ENCODE measurements around the gene KCNIP1. TPM values are rescaled to one million over a fixed set of nuclear protein-coding genes. Genes with fewer than 3 reads are reported as not detected.

Gene KCNIP1
- total and polyA plus RNA-seq, 10 of the 15 experiments (the other 5 are each of a cell fraction or from before 2014, with no cell fraction given) = not detected

DNA sequence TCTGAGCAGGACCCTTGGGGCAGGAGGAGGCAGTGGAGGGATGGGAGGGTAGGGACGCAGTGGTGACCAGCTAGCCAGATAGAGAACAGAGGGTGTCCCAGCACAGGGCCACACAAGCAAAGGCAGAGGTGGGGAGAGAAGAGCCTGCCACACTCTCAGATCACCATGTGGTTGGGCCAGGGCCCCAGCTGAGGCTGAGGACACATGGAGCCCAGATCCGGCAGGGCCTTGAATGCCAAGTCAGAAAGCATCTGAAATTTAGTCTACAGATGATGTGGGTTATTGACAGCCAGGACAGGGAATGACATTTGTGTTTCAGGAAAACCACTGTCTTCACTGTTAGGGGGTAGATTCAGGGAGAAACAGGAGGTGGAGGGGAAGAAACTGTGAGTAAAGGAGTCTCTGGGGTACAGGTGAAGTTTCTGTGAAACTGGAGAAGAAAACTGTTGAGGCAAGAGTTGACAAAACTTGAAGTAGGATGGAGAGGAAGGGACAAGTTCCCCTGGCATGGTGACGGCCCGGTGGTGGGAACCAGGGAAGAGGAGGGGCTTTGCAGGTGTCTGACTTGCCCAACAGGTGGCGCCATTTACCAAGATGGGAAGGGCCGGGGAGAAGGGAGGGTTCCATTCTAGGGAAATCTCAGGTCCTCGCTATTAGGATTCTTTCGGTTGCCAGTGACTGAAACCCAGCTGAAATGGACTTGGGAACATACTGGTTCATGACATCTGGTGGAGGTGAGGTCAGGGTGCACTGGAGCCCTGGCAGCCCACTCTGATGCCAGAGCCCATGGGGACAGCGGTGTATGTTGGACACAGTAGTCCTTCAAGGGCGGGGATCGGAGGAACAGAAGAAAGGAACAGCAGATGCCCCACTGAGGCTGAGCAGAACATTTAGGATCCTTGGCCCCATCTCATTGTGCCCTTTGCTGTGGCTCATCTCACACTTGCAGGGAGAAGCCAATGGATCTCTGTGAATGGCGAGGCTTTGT, 100.1 kb downstream of the KCNIP1 start:
- Histone ChIP-seq H3K9ac (ENCODE audit: control insufficient read depth, insufficient read depth, low read length) (no peak overlapping the region), H3K4me1 (ENCODE audit: control insufficient read depth, insufficient read depth, low read length) (no peaks in the 10 kb centered on the region), H3K4me2 (ENCODE audit: control insufficient read depth, insufficient read depth) (no peak overlapping the region), H3K4me3 (no peak overlapping the region), H3K27me3 (replicated peaks in 1 of 2; ENCODE audit: control insufficient read depth in 2 of 2, insufficient read depth in 2 of 2, low read length in 1 of 2) (peaks cover 0 to 4% of the 10 kb centered on the region in 2 experiments; a peak in 2 of 4 replicates), H2AFZ (ENCODE audit: control insufficient read depth, low read depth, low read length) (no peak overlapping the region), H3K27ac (ENCODE audit: control insufficient read depth, insufficient read depth) (no peak overlapping the region), H3K9me3 (replicated peaks; ENCODE audit: control insufficient read depth, insufficient read depth, low read length) (no peaks in the 10 kb centered on the region), H3K36me3 (ENCODE audit: control insufficient read depth in 2 of 2, insufficient read depth in 2 of 2, low read length in 1 of 2) (no peaks in the 10 kb centered on the region), H3K79me2 (ENCODE audit: control insufficient read depth, insufficient read depth, low read length) (no peaks in the 10 kb centered on the region), H4K20me1 (ENCODE audit: control insufficient read depth, insufficient read depth) (no peaks in the 10 kb centered on the region)
- in situ Hi-C loops (cut with MboI) (no loop called here), intact Hi-C loops (cut with micrococcal nuclease; ENCODE audit: unreplicated experiment) (loop anchor here (1.0 kb wide), 1 partner anchor 29 kb away; no protein-coding TSS in a partner anchor)
- CTCF ChIA-PET = interaction anchor here (1.0 to 1.3 kb wide), 3 partner anchors 27 to 169 kb away, joined by 3 to 4 read pairs (median 3); no protein-coding TSS in a partner anchor
- ATAC-seq (peak; percentile 87), FAIRE-seq (peak; percentile 71), DNase-seq (ENCODE audit: low read depth, low spot score) (no peak)
- SMC1A ChIA-PET (ENCODE audit: uncharacterized antibody, unreplicated experiment) = no interaction called here
- POLR2A ChIA-PET = interaction anchor here (0.8 kb wide), 1 partner anchor 10 kb away, joined by 4 read pairs; no protein-coding TSS in a partner anchor
- TF ChIP-seq STAT3 (IDR thresholded peaks at IDR 0.05; ENCODE audit: low read depth, low read length) (no peak), NBN (IDR thresholded peaks at IDR 0.05) (no peak), ASH2L (IDR thresholded peaks at IDR 0.05; ENCODE audit: borderline replicate concordance, low read depth) (no peak), WRNIP1 (IDR thresholded peaks at IDR 0.05; ENCODE audit: borderline replicate concordance, low read depth, low read length) (no peak), CHD2 (IDR thresholded peaks at IDR 0.05; ENCODE audit: borderline replicate concordance, low read depth, low read length) (no peak), CTCF (IDR thresholded peaks at IDR 0.05 in 2 of 3, conservative IDR thresholded peaks at IDR 0.05 in 1 of 3; ENCODE audit: control insufficient read depth in 2 of 3, extremely low read depth in 1 of 3, insufficient read depth in 1 of 3, low read depth in 3 of 3, low read length in 3 of 3) (peak; percentile 56 to 70 (median 65)), RBBP5 (conservative IDR thresholded peaks at IDR 0.05) (no peak), SMC3 (IDR thresholded peaks at IDR 0.05; ENCODE audit: borderline replicate concordance, low read length) (0 out of 2 replicates have a peak, but pooled peaks have one; percentile 4), ESRRA (IDR thresholded peaks at IDR 0.05; ENCODE audit: low read length) (no peak), SUZ12 (IDR thresholded peaks at IDR 0.05; ENCODE audit: unreplicated experiment) (no peak), TCF12 (IDR thresholded peaks at IDR 0.05; ENCODE audit: low read depth, low read length) (no peak), MTA2 (IDR thresholded peaks at IDR 0.05; ENCODE audit: low read depth) (no peak), RAD21 (IDR thresholded peaks at IDR 0.05; ENCODE audit: insufficient read depth, low read depth, low read length) (peak; percentile 55)
- RAD21 ChIA-PET (ENCODE audit: unreplicated experiment) = no interaction called here
- no TSS peak for BruUV-seq (replicated peaks)
- WGBS (ENCODE audit: insufficient coverage, insufficient replicate concordance, low lambda C conversion rate, missing lambda C conversion rate) = 31% methylated on average over 11 of the region's 12 CpGs

Measured in GM12878 (cell line).